GM18873 (cell line): ENCODE results near the gene CSTF1.
"Not testable (repeated sequence)": the region's sequence is repeated elsewhere in the genome, so short reads cannot be mapped to it uniquely, and the experiment has no call there.

Experiments used
- ATAC-seq: cut with Tn5 transposase; IDR thresholded peaks from one replicate; pipeline ENCODE4 v1.9.1; 2021; ENCODE audit warnings: mild to moderate bottlenecking, moderate library complexity, moderate number of reproducible peaks; ENCODE audit not compliant: unreplicated experiment, low FRiP score

Gene CSTF1

DNA sequence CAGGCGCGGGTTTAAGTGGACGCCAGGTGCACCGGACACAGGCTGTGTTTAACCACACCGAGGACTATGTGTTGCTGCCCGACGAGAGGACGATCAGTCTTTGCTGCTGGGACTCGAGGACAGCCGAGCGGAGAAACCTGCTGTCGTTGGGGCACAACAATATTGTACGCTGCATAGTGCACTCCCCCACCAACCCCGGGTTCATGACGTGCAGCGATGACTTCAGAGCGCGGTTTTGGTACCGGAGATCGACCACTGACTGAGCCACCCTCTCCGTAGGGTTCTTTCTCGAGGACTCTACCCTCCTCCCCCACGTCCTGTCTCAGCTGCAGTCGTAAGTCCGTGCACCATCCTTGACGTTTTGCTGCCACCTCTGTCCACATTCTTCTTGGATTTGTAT lies 11.0 kb downstream of the CSTF1 start:
- no peak for ATAC-seq

DNA sequence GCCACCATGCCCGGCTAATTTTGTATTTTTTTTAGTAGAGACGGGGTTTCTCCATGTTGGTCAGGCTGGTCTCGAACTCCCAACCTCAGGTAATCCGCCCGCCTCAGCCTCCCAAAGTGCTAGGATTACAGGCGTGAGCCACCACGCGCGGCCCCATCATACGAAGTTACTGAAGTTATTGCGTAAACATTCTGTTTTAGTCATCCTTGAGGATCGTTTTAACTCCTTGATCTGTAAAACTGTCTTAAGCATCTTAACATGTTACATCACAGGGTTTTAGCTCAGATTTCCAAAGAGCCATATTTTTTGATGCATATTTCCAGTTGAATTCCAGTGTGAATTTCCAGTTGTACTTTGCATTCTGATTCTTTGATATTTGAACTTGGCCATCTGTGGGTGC lies 12.9 kb downstream of the CSTF1 start:
- ATAC-seq: not testable (repeated sequence)

DNA sequence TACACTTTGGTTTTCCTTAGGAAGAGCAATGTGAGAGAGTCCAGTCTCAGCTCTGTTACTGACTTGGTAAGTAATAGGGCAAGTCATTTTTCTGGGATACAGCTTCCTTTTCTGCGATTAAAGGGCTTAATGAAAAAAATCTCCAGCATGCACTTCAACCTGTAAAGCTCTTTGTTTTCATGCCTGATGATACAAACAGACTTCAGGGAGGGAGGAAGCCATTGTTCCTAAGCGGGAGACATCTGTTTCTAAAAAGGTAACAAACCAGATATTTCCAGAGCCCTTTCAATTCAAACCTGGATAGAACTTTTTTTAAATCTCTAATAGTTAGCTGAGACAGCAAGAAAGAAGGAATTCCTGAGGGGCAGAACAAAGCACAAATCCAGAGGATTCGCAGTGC lies 14.5 kb downstream of the CSTF1 start:
- no peak for ATAC-seq

DNA sequence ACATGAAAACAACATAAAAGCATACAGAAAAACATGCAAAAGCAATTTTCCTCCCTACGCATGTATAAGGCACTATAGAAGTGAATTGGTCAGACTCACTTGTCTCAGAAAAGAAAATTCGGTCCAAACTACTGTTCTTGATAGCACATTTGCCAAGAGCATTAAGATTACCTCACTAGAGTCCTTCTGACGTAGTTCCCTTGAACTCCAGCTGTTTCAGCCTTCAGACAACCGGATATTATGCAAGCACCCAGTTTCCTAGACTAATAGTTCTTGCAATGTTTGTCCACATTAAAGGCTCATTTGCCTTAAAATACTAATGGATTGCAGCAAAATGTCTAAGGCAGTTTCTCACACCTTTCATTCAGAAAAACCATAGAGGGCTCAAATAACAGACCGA lies 17.1 kb downstream of the CSTF1 start:
- ATAC-seq: no peak

DNA sequence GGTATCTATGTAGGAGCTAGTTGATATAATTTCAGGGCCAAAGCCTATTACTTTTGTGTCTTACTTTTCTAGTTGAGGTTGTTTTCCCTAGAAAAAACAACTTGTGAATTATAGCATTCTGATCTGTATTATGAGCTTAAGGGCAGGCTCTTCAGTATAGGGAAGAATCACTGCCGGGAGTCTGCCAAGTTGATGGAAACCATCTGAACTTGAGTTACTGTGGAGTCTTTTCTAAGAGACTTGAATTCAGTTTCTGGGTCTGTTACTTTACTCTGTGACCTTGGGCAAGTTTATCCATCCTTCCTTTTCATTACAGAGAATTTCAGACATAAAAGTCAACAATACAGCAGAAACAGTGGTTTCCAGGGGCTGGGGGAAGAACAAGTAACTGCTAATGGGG lies 17.5 kb downstream of the CSTF1 start:
- ATAC-seq: no peak

DNA sequence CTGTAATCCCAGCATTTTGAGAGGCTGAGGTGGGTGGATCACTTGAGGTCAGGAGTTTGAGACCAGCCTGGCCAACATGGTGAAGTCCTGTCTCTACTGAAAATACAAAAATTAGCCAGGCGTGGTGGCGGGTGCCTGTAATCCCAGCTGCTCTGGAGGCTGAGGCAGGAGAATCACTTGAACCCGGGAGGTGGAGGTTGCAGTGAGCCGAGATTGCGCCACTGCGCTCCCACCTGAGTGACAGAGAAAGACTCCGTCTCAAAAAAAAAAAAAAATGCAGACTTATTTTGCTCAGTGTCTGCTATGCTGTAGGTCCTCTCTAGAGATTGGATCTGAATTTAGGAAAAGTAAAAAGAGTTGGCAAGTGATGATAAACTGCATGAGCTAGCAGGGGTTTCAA lies 18.8 kb downstream of the CSTF1 start:
- ATAC-seq: not testable (repeated sequence)

DNA sequence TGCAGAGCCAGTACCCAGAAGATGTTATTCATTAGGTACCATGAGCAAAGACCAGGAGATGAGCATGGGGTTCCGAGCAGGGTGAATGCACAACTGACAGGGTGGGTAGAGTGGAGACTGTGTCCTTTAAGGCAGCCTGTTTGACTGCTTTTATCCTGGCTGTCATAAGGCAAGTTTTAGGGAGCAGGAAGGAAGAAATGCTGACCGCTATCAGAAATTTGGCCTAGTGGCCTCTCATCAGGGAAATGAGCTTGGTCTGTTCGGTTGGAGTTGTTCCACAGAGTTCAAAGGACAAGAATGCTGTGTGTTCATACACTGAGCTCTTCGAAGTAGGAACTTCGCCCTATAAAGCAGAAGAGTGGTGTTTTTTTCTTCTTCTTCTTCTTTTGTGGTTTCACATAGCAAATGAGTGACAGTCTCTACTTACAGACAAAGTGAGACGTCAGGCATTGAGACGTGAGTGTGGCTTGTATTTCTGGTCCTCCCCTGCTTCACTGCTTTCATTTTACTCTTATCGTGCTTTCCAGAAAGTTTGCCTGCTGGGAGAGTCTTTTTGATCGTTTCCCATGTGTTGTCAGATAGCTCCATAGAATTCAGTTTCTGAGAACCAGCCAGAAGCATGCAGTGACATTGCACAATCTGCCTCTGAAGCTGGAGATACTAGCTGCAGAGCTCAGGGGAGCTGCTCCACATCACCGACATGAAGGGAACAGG lies 19.5 kb downstream of the CSTF1 start, which contains the start of gene CASS4:
CASS4 (plus strand) TSS at position 502 of the 714 bp plus-strand sequence; CDS start at position 701, 199 bp downstream.
- no peak for ATAC-seq

DNA sequence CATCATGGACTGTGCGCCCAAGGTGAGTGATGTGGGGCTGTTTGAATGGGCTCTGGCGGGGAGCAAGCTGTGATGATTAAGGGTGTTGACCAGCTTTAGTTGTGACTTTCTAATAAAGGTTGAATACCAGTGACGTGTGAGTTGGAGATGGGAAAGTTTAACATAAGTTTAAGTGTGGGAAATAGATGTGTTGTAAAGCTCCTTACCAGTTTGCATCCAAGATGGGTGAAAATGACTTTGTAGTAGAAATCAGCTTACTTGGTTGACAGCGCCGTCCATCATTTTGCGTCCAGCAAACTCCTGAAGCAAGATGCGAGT lies 20.0 kb downstream of the CSTF1 start:
- no peak for ATAC-seq

DNA sequence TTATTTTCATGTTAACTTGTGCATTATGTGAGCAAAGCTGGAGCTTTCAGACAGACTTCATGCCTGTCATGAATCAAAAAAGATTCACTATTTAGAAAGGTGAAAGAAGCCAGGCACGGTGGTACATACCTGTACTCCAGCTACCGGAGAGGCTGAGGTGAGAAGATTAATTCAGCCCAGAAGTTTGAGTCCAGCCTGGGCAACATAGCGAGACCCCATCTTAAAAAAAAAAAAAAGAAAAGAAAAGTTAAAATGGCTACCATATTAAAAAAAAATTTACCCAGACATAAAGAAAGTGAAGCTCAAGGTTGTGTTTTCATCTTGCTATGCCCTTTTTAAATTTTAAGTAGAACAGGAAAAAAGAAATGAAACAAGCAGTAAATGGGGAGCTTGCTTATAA lies 20.5 kb downstream of the CSTF1 start:
- ATAC-seq: no peak

DNA sequence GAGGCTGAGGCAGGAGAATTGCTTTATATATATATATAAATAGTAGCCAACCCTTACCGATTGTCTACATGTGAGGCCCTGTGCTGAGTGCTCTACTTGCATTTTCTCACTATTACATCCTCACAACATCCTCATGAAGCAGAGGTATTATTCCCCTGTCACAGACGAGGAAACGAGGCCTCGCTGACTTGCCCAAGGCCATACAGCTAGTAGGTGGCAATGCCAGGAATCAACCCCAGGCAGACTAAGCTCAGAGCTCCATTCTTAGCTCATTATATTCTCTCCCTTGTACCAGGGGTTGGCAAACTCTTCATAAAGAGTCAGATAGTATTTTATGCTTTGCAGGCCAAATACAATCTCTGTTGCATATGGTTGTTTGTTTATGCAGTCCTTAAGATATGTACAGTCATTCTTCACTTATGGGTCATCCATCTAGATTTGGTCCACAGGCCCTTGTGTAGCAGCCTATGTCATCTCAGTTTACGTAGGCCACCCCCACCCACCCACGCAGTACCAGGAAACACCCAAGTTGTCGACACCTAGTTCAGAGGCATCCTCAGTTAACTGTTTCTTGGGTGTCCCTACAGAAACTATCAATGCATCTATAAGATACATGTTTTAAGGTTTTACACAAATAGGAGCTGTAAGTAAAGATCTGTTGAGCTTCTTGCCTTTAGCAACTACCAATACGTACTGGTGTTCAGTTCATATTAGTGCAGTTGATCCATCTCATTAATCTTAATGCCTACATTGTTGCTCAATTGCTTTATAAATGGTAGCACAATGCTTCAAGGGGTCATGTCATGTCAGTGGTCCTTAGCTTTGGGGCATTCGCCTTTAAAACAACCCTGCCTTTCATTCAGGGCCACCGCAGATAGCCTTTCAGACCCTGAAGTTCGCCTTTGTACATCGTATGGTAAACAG lies 22.7 kb downstream of the CSTF1 start:
- ATAC-seq: no peak

DNA sequence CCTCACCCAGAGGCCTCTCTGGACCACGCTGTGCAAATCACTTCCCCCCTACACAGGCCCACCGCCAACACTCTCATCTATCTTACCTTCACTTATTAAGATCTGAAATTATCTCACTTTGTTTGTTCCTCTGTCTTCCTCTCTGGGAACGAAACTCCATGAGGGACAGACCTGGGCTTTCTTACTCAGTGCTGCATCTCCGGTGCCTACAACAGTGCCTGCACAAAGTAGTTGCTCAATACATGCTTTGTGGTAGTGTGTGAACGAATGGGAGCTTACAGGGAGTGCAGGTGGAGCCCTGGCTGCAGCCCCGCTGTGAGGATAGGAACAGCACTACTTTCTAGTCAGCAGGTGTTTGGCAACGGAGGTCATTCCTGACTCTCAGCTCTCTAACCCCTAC lies 25.0 kb downstream of the CSTF1 start:
- no peak for ATAC-seq

DNA sequence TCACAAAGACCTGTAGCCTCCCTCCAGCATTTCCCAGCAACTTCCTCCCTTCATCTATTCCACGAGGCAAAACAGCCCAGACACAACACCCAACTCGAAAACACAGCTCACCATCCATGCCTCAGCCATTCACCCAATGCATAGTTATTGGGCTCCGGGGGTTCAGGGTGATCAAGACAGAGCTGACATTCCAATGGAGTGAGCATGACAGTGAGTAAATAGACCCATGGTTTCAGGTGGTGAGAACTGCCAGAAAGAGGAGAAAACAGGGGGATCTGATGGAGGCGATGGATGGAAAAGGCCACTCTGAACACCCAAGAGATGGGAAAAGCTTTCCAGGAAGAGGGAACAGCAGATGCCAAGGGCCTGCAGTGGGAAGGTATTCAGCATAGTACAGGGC lies 25.5 kb downstream of the CSTF1 start:
- ATAC-seq: no peak

DNA sequence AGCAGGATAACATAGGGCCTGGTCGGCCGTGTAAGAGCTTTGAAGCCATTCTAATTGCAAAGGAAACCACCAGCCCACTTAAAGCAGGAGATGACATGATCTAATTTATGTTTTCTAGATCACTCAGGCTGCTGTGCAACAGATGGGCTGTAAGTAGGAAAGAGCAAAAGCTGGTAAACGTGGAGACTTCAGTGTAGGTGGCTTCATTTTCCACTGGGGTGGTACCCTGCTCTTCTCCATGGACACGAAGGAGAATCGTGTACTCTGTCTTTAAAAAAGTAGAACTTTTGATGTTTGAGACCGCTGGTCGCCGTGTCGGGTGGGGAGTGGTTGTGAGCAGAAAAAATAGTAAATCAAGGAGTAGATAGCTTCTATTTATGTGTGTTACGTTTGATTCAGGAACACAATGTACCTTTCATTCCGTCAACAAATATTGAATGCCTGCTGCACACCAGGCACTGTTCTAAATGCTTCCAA lies 26.0 kb downstream of the CSTF1 start:
- ATAC-seq: no peak

DNA sequence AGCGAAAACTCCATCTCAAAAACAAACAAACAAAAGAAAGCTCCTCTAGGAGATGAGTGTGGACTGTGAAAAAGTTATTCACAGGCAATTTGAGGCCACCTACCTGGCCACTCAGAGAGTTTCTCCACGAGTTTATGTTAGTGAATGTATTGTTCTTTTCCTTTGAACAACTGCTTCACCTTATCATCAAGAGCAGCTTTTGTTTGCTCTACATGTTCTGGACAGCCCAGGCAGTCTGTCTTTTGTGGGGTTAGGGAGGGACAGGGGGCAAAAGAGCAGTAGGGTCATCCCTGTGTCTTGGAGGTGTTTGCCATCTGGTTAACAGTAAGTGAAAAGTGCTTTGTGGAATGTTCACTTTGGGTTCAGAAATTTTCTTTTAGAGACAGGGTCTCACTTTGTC lies 27.6 kb downstream of the CSTF1 start:
- no peak for ATAC-seq

DNA sequence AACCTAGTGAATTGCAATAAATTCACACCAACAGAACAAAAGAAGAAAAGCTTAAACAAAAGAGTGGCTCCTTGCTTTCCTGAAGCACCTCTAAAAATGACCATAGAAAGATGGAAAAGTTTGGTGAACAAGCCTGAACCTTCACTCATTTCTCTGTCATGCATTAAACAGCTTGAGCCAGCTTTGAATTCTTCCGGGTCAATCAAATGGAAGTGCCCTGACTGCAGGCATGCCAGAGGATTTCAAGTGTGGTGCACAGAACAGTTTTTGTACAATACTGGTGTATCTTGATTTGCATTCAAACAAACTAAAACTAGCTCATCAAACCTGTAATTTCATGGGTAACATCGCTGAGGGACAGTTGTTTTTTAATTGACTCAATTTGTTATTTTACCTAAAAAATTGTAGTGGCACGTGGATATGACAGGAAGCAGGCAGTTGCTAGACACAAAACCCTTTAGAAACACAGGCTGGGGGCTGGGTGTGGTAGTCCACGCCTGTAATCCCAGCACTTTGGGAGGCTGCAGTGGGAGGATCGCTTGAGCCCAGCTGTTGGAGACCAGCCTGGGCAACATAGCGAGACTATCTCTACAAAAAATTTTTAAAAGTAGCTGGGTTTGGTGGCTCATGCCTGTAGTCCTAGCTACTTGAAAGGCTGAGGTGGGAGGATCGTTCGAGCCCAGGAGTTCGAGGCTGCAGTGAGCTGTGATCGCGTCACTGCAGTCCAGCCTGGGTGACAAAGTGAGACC lies 28.7 kb downstream of the CSTF1 start:
- no peak for ATAC-seq

DNA sequence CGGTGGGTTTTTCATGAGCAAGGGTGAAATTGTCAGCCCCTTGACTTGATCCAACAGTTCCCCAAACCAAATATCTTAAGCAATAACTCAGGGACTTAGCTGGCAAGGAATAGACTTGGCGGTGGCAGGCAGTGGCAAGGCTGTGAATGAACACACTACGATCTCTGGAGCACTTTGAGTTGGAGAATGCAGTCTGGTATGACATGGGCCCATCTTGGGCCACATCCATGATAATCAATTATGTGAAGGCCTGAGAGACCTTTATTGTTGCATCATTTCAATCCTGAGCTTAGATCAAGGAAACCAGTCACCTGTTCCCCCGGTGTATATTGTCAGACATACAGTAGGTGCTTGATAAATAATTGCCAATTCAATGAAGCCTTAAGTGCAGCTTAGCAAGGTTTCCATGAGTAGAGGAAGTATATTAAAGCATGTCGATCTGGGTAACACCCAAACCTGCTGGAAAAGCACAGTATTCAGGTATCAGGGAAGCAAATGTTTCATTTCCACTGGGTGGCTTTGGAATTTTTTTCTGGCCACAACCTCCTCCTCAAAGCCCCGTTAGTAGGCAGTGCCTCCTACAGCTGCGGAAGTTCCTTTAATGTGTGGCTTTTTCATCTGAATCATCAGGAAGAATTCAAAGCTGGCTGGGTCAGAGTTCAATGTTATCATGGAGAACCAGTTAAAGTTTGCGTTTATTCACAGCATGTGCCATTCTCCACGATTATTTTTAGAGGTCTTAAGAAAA lies 29.8 kb downstream of the CSTF1 start:
- no peak for ATAC-seq

DNA sequence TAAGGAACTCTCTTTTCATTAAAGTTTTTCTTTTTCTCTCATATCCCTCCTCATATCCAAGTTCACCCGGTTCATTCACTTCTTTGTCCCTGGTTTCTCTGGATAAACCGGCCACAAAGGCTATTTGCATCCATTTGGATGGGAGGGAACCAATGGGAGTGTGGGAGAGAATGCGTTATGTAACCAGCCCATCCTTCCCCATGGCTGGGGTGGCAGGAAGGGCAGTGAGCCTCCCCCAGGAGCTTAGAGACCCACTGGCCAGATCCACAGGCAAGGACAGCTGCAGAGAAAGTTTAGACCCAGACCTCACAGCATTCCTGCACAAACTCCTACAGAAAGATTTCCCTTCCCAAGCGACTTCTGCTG lies 30.4 kb downstream of the CSTF1 start:
- ATAC-seq: no peak

DNA sequence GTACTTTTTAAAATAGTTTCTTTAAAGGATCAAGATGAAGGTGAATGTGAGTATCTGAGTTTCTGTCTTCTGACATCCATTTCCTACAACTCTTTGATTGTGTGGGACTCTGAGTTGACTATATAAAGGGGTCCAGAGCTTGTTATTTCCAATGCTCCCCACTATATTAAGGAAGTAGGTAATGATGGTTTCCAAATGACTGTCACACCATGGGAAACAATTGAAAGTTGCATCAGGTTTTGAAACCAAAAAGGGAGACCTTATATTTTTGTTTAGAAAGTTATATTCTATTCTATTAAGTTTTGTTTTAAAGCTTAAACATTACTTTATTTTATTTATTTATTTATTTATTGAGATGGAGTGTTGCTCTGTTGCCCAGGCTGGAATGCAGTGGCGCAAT lies 30.8 kb downstream of the CSTF1 start:
- no peak for ATAC-seq

DNA sequence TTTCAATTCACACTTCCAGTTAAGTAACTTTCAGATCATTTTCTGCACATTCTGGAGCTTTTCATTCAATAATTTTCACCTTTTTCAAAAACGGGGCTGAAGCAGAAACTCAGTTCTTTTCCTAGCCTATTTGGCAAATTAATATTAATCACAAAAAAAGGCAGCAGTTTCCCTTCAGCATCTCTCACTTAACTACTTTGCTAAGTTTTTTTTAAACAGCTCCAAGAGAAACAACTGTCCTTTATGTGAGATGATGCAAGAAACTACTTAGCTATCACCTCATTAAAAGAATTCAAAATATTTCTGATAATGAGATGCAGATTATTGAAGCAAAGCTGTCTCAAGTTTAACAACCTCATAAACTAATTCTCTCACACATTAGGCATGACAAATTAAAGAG lies 31.4 kb downstream of the CSTF1 start:
- ATAC-seq: no peak

DNA sequence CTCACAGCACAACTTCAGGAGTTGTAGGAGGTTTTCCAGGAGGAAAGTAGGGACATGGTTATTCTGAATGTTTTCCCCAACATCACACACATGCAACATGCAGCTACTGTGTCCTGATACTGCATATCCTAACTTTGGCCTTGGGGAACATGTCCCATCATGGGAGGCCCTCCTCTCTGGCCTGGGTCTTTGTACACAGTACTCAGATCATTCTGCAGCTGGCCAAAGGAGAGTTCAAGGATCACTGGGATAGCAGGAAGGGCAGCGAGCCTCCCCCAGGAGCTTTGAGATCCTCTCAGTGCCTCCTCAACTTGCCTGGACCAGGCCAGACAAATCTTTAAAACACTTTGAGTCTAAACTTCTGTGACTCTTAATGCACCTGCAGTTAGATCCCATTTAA lies 32.5 kb downstream of the CSTF1 start:
- no peak for ATAC-seq
